Measurements from ENCODE around the gene EYA4. TPM values are rescaled to one million over a fixed set of nuclear protein-coding genes. Genes with fewer than 3 reads are reported as not detected.

EYA4 gene
- total RNA-seq, 1 donor from 2014 or later = 0.40 TPM

DNA sequence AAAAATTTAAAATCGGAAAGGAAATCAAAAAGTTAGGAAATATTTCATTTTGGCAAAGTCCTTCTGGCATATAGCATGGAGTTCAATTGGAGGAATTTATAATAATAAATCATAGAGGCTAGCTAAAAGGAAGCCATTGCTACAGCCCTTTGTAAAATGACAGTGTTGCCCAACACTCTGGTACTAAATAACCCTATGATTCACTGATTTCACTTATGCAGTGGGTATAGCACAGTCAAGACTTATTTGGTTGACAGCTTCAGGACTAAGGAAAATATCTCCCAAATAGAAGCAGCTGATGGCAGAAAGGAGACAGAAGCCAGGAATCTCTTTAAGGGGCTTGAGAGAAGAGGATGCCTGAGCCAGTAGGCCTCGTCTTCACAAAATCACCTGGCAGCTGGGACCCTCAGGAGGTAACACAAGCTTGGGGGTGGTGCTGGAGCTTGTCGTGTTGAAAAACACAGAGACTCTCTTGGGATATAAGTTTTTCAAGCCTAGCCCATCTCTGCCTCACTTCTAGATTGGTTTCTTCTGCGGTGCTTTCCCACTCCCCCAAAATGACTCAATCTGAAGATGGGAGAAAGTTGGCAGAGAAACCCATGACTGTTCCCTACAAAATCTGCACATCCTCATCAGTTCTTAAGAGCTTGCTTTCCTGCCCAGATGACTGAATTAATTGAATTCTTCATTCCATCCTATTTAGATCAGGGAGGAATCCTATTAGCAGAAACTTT is 38.4 kb upstream of the EYA4 start:
- Mint-ChIP-seq H3K4me1 (no peaks in the 10 kb centered on the region), H3K27me3 (peaks cover 2% of the 10 kb centered on the region), H3K36me3 (ENCODE audit: low read depth) (no peaks in the 10 kb centered on the region), H3K27ac (no peak overlapping the region), H3K4me3 (no peak overlapping the region), H3K9me3 (no peaks in the 10 kb centered on the region)
- TF ChIP-seq, protein P1, sequence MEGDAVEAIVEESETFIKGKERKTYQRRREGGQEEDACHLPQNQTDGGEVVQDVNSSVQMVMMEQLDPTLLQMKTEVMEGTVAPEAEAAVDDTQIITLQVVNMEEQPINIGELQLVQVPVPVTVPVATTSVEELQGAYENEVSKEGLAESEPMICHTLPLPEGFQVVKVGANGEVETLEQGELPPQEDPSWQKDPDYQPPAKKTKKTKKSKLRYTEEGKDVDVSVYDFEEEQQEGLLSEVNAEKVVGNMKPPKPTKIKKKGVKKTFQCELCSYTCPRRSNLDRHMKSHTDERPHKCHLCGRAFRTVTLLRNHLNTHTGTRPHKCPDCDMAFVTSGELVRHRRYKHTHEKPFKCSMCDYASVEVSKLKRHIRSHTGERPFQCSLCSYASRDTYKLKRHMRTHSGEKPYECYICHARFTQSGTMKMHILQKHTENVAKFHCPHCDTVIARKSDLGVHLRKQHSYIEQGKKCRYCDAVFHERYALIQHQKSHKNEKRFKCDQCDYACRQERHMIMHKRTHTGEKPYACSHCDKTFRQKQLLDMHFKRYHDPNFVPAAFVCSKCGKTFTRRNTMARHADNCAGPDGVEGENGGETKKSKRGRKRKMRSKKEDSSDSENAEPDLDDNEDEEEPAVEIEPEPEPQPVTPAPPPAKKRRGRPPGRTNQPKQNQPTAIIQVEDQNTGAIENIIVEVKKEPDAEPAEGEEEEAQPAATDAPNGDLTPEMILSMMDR (IDR thresholded peaks at IDR 0.05) = no peak
- intact Hi-C loops (cut with micrococcal nuclease) = no loop called here
- no peak for ATAC-seq (ENCODE audit: low read depth)
- no peak for DNase-seq
- ChIA-PET POLR2A (no interaction called here), CTCF (no interaction called here)

DNA sequence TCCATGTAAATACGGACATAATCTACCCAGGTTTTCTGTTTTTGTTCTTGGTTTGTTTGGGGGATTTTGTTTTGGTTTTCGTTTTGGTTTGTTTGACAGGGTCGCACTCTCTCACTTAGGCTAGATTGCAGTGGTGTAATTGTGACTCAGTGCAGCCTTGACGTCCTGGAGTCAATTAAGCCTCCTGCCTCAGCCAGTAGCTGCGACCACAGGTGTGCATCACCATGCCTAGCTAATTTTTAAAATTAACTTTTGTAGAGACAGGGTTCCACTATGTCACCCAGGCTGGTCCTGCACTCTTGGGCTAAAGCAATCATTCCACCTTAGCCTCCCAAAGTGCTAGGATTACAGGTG is 37.8 kb upstream of the EYA4 start:
- no peak overlapping the region for H3K4me3 Mint-ChIP-seq
- ChIA-PET POLR2A (no interaction called here), CTCF (no interaction called here)
- H3K4me1 Mint-ChIP-seq = no peaks in the 10 kb centered on the region
- no peaks in the 10 kb centered on the region for H3K36me3 Mint-ChIP-seq (ENCODE audit: low read depth)
- DNase-seq = no peak
- no peak for ATAC-seq (ENCODE audit: low read depth)
- H3K9me3 Mint-ChIP-seq = no peaks in the 10 kb centered on the region
- TF ChIP-seq, protein P1 (IDR thresholded peaks at IDR 0.05) = no peak
- intact Hi-C loops (cut with micrococcal nuclease) = no loop called here
- peaks cover 2% of the 10 kb centered on the region for H3K27me3 Mint-ChIP-seq
- H3K27ac Mint-ChIP-seq = no peak overlapping the region

DNA sequence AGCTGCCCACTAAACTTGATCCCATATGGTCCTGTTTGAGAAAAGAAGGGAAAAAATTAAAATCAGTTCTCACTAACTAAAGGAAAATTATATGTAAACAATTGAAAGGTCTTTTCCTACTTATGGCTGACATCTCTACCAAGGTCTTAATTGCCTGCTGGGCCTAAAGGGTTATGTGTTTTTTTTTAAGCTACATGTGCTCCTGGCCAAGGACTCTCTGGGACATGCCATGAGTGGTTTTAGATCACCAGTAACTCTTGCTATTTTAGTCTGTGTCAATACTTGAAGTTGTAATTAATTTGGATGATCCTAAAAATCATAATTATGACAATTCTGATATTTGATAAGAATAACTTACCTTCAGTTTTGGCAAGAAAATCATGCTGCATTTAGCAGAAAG is 35.9 kb upstream of the EYA4 start:
- H3K36me3 Mint-ChIP-seq (ENCODE audit: low read depth) = no peaks in the 10 kb centered on the region
- TF ChIP-seq, protein P1 (IDR thresholded peaks at IDR 0.05) = no peak
- no peak overlapping the region for H3K4me3 Mint-ChIP-seq
- no peaks in the 10 kb centered on the region for H3K27me3 Mint-ChIP-seq
- H3K9me3 Mint-ChIP-seq = peaks cover 4% of the 10 kb centered on the region
- H3K27ac Mint-ChIP-seq = no peak overlapping the region
- intact Hi-C loops (cut with micrococcal nuclease) = no loop called here
- DNase-seq (no peak), ATAC-seq (ENCODE audit: low read depth) (no peak)
- CTCF ChIA-PET = no interaction called here
- no peaks in the 10 kb centered on the region for H3K4me1 Mint-ChIP-seq
- POLR2A ChIA-PET = no interaction called here

DNA sequence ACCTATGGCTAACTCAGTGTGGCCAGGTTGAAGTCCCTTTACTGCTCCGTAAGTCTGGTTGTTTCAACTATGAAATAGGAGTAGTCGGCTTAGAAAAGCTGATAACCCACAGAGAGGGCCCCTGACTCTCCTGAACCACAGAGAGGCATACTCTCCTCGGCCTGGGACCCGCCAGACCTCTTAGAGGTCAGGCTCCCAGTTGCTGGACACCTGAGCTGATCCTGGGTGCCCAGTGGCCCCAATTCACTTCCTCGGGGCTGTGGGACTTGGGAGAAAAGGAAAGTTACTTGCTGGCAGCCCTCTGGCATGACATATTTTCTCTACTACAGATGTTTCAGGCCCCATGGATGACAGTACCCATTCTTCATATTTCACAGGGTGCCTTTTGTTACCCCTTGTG is 34.2 kb upstream of the EYA4 start:
- DNase-seq = no peak
- Mint-ChIP-seq H3K4me1 (no peaks in the 10 kb centered on the region), H3K36me3 (ENCODE audit: low read depth) (no peaks in the 10 kb centered on the region), H3K9me3 (peaks cover 4% of the 10 kb centered on the region), H3K27me3 (no peaks in the 10 kb centered on the region), H3K27ac (no peak overlapping the region), H3K4me3 (no peak overlapping the region)
- intact Hi-C loops (cut with micrococcal nuclease) = no loop called here
- TF ChIP-seq, protein P1 (IDR thresholded peaks at IDR 0.05) = no peak
- CTCF ChIA-PET = no interaction called here
- POLR2A ChIA-PET = no interaction called here
- ATAC-seq (ENCODE audit: low read depth) = no peak

DNA sequence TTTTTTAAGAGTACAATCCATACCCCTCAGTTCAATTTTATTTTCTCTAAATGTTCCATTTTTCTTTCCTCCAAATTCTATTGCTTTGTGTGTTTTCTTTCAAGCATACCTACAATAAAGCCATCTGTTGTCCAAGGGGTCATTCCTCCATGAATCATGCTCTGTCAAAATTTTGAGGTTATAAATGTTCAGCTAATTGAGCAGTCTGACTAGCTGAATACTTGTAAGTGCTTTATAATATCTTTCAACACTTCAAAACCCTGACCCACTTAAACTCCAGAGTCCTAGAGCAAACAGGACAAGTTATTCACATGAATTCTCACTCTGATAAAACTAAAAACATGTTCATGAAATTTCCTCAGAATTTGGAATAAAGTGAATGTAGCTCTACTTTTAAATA is 33.4 kb upstream of the EYA4 start:
- Mint-ChIP-seq H3K27ac (no peak overlapping the region), H3K4me1 (no peaks in the 10 kb centered on the region), H3K4me3 (no peak overlapping the region), H3K27me3 (no peaks in the 10 kb centered on the region), H3K36me3 (ENCODE audit: low read depth) (no peaks in the 10 kb centered on the region), H3K9me3 (peaks cover 4% of the 10 kb centered on the region)
- intact Hi-C loops (cut with micrococcal nuclease) = no loop called here
- CTCF ChIA-PET = no interaction called here
- POLR2A ChIA-PET = no interaction called here
- DNase-seq (no peak), ATAC-seq (ENCODE audit: low read depth) (no peak)
- TF ChIP-seq, protein P1 (IDR thresholded peaks at IDR 0.05) = no peak
